Endothelial cell of umbilical vein (primary cell): ENCODE results near the gene RO60.

Experiments
- CTCF ChIP-seq, 2 donors: IDR thresholded peaks; 1 replicate in 1 of 2; 2 replicates in 1 of 2; pipeline ENCODE4 v1.5.1; 2011; ENCODE audit warnings: low read length in 2 of 2, mild to moderate bottlenecking in 2 of 2, moderate library complexity in 2 of 2, control low read depth in 1 of 2, inconsistent platforms in 1 of 2, low read depth in 1 of 2; ENCODE audit not compliant: insufficient read depth in 1 of 2; ENCODE audit errors: extremely low read depth in 1 of 2
- EZH2 ChIP-seq: IDR thresholded peaks from 2 replicates; pipeline ENCODE4 v1.6.1; 2012; ENCODE audit warnings: borderline replicate concordance, low read depth, mild to moderate bottlenecking, moderate library complexity, low read length, inconsistent platforms; ENCODE audit not compliant: severe bottlenecking
- FOS ChIP-seq: IDR thresholded peaks from 2 replicates; pipeline ENCODE4 v1.6.1; 2011; ENCODE audit warnings: mild to moderate bottlenecking, low read length, moderate library complexity, borderline replicate concordance; ENCODE audit not compliant: insufficient read depth
- GATA2 ChIP-seq: IDR thresholded peaks from 2 replicates; pipeline ENCODE4 v1.7.0; 2011; ENCODE audit warnings: low read depth, mild to moderate bottlenecking, moderate library complexity, mixed read lengths, low read length; ENCODE audit not compliant: insufficient read length, insufficient read depth
- MAX ChIP-seq: IDR thresholded peaks from 2 replicates; pipeline ENCODE4 v1.6.1; 2011; ENCODE audit not compliant: insufficient read depth, insufficient read length
- POLR2A ChIP-seq: IDR thresholded peaks from 2 replicates; pipeline ENCODE4 v1.6.1; 2012; ENCODE audit warnings: low read depth, mild to moderate bottlenecking, control low read depth, low read length
- POLR2AphosphoS5 ChIP-seq: IDR thresholded peaks from 2 replicates; pipeline ENCODE4 v1.6.1; 2012; ENCODE audit warnings: low read depth, mild to moderate bottlenecking, control low read depth, low read length, moderate library complexity; ENCODE audit not compliant: insufficient read depth

- no peak for TF ChIP-seq CTCF (IDR thresholded peaks at IDR 0.05; ENCODE audit: extremely low read depth in 1 of 2, insufficient read depth in 1 of 2, low read depth in 1 of 2, low read length in 2 of 2)
- TF ChIP-seq POLR2A, result no peak
- no peak for TF ChIP-seq GATA2
- no peak for TF ChIP-seq MAX
- no peak for TF ChIP-seq EZH2
- TF ChIP-seq FOS, result no peak
- TF ChIP-seq POLR2AphosphoS5, result no peak
Observed at GRCh38 chr1:193087893-193088292, 28.5 kb downstream of the RO60 start.
